ENCODE measurements around the gene FOXP1.

DNA sequence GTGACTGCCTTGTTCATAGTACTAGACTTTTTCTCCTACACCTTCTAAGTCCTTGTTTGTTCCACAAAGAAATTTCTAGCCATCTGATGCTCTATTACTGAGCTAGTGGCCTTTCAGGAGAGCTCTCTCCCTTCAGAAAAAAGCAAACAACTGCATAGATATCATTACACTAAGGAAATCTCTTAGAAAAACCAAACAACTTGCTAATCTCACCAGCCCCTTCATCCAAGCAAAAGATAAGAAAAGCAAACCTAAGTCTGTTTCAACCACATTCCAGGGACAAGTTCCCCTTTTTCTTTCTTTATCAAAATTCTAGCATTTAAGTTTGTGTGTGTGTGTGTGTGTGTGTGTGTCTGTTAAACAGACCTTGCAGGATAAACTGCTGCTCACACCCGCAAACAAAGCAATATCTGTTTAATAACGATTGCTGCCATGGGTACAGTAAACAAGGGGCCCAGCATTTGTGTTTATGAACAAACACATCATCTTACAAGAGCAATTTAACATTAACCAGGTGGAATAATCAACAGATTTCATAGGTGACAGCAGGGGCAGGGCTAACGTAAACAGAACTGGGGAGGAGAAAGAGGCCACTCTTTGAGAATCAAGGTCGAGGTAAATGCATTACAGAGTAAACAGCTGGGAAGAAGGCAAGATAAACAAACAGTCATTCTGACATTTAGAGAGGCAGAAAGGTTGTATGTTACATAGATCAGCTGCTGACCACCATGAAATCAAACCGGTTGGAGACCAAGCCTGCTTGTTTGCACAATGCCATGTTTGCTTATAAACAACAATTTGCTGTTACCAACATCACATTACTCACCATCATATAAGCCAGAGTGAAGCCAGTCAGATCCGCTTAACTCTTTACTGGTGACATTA is 375.1 kb downstream of the FOXP1 start:
- TF ChIP-seq SIN3A (IDR thresholded peaks at IDR 0.05; ENCODE audit: borderline replicate concordance, insufficient read depth, low read length) (no peak), POLR2AphosphoS5 (IDR thresholded peaks at IDR 0.05; ENCODE audit: low read depth, low read length) (no peak), TAF1 (IDR thresholded peaks at IDR 0.05; ENCODE audit: borderline replicate concordance, insufficient read depth, low read length) (no peak), FOXP2 (optimal IDR thresholded peaks at IDR 0.05; ENCODE audit: borderline replicate concordance, extremely low read depth, extremely low read length, insufficient read depth) (no peak)
- TF ChIP-seq, protein P1, sequence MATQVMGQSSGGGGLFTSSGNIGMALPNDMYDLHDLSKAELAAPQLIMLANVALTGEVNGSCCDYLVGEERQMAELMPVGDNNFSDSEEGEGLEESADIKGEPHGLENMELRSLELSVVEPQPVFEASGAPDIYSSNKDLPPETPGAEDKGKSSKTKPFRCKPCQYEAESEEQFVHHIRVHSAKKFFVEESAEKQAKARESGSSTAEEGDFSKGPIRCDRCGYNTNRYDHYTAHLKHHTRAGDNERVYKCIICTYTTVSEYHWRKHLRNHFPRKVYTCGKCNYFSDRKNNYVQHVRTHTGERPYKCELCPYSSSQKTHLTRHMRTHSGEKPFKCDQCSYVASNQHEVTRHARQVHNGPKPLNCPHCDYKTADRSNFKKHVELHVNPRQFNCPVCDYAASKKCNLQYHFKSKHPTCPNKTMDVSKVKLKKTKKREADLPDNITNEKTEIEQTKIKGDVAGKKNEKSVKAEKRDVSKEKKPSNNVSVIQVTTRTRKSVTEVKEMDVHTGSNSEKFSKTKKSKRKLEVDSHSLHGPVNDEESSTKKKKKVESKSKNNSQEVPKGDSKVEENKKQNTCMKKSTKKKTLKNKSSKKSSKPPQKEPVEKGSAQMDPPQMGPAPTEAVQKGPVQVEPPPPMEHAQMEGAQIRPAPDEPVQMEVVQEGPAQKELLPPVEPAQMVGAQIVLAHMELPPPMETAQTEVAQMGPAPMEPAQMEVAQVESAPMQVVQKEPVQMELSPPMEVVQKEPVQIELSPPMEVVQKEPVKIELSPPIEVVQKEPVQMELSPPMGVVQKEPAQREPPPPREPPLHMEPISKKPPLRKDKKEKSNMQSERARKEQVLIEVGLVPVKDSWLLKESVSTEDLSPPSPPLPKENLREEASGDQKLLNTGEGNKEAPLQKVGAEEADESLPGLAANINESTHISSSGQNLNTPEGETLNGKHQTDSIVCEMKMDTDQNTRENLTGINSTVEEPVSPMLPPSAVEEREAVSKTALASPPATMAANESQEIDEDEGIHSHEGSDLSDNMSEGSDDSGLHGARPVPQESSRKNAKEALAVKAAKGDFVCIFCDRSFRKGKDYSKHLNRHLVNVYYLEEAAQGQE (IDR thresholded peaks at IDR 0.05; ENCODE audit: insufficient read depth in 1 of 2, low read depth in 2 of 2, low read length in 2 of 2), result no peak
